HEK293 (cell line): ENCODE measurements around the gene RIT1.
A peak's percentile ranks its signal among the peaks of the same experiment; 100 is the strongest.

Source experiments
- GFI1B ChIP-seq: fragments of 450-650 bp; formaldehyde crosslinking; IDR thresholded peaks from 2 replicates; pipeline ENCODE4 v1.5.1; 2016; ENCODE audit warnings: missing biosample characterization, missing genetic modification characterization
- HOXC10 ChIP-seq: sonication (generic); formaldehyde crosslinking; IDR thresholded peaks from 2 replicates; pipeline ENCODE4 v1.8.1; 2023; ENCODE audit warnings: mild to moderate bottlenecking, missing genetic modification reagents
- MEIS1 ChIP-seq: sonication (generic); formaldehyde crosslinking; IDR thresholded peaks from 2 replicates; pipeline ENCODE4 v1.8.1; 2022; ENCODE audit warnings: missing genetic modification reagents, mild to moderate bottlenecking, borderline replicate concordance
- SETDB1 ChIP-seq: IDR thresholded peaks from one replicate; pipeline ENCODE4 v1.6.1; 2017; ENCODE audit warnings: mild to moderate bottlenecking, low read length, moderate library complexity, mixed read lengths; ENCODE audit not compliant: insufficient read length
- SP2 ChIP-seq: fragments of 450-650 bp; formaldehyde crosslinking; IDR thresholded peaks from 2 replicates; pipeline ENCODE4 v1.5.1; 2016; ENCODE audit warnings: missing biosample characterization, missing genetic modification characterization
- TRIM28 ChIP-seq: IDR thresholded peaks from 2 replicates; pipeline ENCODE4 v1.6.1; 2011; ENCODE audit warnings: low read length, control low read depth, borderline replicate concordance
- ZBTB7A ChIP-seq: fragments of 450-650 bp; formaldehyde crosslinking; IDR thresholded peaks from 2 replicates; pipeline ENCODE4 v1.5.1; 2016; ENCODE audit warnings: low read depth, missing biosample characterization, missing genetic modification characterization
- ZEB2 ChIP-seq: fragments of 450-650 bp; formaldehyde crosslinking; IDR thresholded peaks from 2 replicates; pipeline ENCODE4 v1.5.1; 2016; ENCODE audit warnings: missing biosample characterization, missing genetic modification characterization
- ZIC2 ChIP-seq: fragments of 450-650 bp; formaldehyde crosslinking; IDR thresholded peaks from 2 replicates; pipeline ENCODE4 v1.5.1; 2016; ENCODE audit warnings: missing biosample characterization, missing genetic modification characterization
- ZNF112 ChIP-seq: fragments of 450-650 bp; formaldehyde crosslinking; IDR thresholded peaks from 2 replicates; pipeline ENCODE4 v1.5.0; 2017; ENCODE audit warnings: missing biosample characterization, missing genetic modification characterization
- ZNF19 ChIP-seq: fragments of 450-650 bp; formaldehyde crosslinking; IDR thresholded peaks from 2 replicates; pipeline ENCODE4; 2016; ENCODE audit warnings: missing biosample characterization, missing genetic modification characterization, low read depth
- ZNF214 ChIP-seq: fragments of 450-650 bp; formaldehyde crosslinking; IDR thresholded peaks from 2 replicates; pipeline ENCODE4 v1.5.1; 2017; ENCODE audit warnings: missing biosample characterization, mild to moderate bottlenecking, missing genetic modification characterization, borderline replicate concordance
- ZNF248 ChIP-seq: fragments of 450-650 bp; formaldehyde crosslinking; IDR thresholded peaks from 2 replicates; pipeline ENCODE4 v1.5.1; 2017; ENCODE audit warnings: missing biosample characterization, missing genetic modification characterization
- ZNF274 ChIP-seq, 2 experiments: fragments of 200-500 bp in 1 of 2; fragments of 450-650 bp in 1 of 2; sonication (Bioruptor generic) in 1 of 2; formaldehyde crosslinking in 1 of 2; IDR thresholded peaks; 2 replicates each; pipeline versions ENCODE4 v1.5.1 to v1.6.1; 2014 to 2016; ENCODE audit warnings: borderline replicate concordance in 1 of 2, inconsistent platforms in 1 of 2, low read length in 1 of 2, missing biosample characterization in 1 of 2, missing genetic modification characterization in 1 of 2
- ZNF292 ChIP-seq: fragments of 450-650 bp; formaldehyde crosslinking; IDR thresholded peaks from 2 replicates; pipeline ENCODE4 v1.5.1; 2016; ENCODE audit warnings: low read depth, missing biosample characterization, missing genetic modification characterization, borderline replicate concordance
- ZNF335 ChIP-seq: fragments of 450-650 bp; formaldehyde crosslinking; conservative IDR thresholded peaks from 2 replicates; pipeline ENCODE4 v1.5.1; 2016; ENCODE audit warnings: missing biosample characterization, missing genetic modification characterization
- ZNF350 ChIP-seq: fragments of 450-650 bp; formaldehyde crosslinking; IDR thresholded peaks from 2 replicates; pipeline ENCODE4 v1.5.0; 2017; ENCODE audit warnings: missing biosample characterization, mild to moderate bottlenecking, missing genetic modification characterization
- ZNF391 ChIP-seq: fragments of 450-650 bp; formaldehyde crosslinking; IDR thresholded peaks from 2 replicates; pipeline ENCODE4 v1.5.1; 2016; ENCODE audit warnings: low read depth, missing biosample characterization, missing genetic modification characterization, borderline replicate concordance
- ZNF423 ChIP-seq: fragments of 450-650 bp; formaldehyde crosslinking; IDR thresholded peaks from 2 replicates; pipeline ENCODE4 v1.5.1; 2016; ENCODE audit warnings: missing biosample characterization, missing genetic modification characterization
- ZNF473 ChIP-seq: fragments of 450-650 bp; formaldehyde crosslinking; IDR thresholded peaks from 2 replicates; pipeline ENCODE4 v1.5.1; 2017; ENCODE audit warnings: missing biosample characterization, missing genetic modification characterization
- ZNF701 ChIP-seq: fragments of 450-650 bp; formaldehyde crosslinking; IDR thresholded peaks from 2 replicates; pipeline ENCODE4 v1.5.1; 2016; ENCODE audit warnings: missing biosample characterization, missing genetic modification characterization
- ZNF76 ChIP-seq: fragments of 450-650 bp; formaldehyde crosslinking; IDR thresholded peaks from 2 replicates; pipeline ENCODE4; 2016; ENCODE audit warnings: low read depth, missing biosample characterization, missing genetic modification characterization, borderline replicate concordance
- ZNF777 ChIP-seq: fragments of 450-650 bp; formaldehyde crosslinking; IDR thresholded peaks from 2 replicates; pipeline ENCODE4 v1.5.1; 2017; ENCODE audit warnings: missing biosample characterization, missing genetic modification characterization, borderline replicate concordance
- ZNF843 ChIP-seq: fragments of 450-650 bp; formaldehyde crosslinking; IDR thresholded peaks from 2 replicates; pipeline ENCODE4 v1.5.1; 2016; ENCODE audit warnings: missing biosample characterization, missing genetic modification characterization
- ZSCAN30 ChIP-seq: fragments of 450-650 bp; IDR thresholded peaks from 2 replicates; pipeline ENCODE4 v1.5.1; 2018; ENCODE audit warnings: missing biosample characterization, mild to moderate bottlenecking, missing genetic modification characterization, moderate library complexity
- TF ChIP-seq, protein P1 (sequence below): fragments of 450-650 bp; formaldehyde crosslinking; IDR thresholded peaks from 2 replicates; pipeline ENCODE4 v1.5.1; 2017; ENCODE audit warnings: missing biosample characterization, missing genetic modification characterization
- TF ChIP-seq, protein P2 (sequence below): fragments of 450-650 bp; formaldehyde crosslinking; conservative IDR thresholded peaks from 2 replicates; pipeline ENCODE4 v1.5.1; 2016; ENCODE audit warnings: low read depth, missing biosample characterization, missing genetic modification characterization
- TF ChIP-seq, protein P3 (sequence below): fragments of 450-650 bp; formaldehyde crosslinking; IDR thresholded peaks from 2 replicates; pipeline ENCODE4 v1.5.1; 2016; ENCODE audit warnings: missing biosample characterization, missing genetic modification characterization
- TF ChIP-seq, protein P4 (sequence below): fragments of 450-650 bp; formaldehyde crosslinking; IDR thresholded peaks from 2 replicates; pipeline ENCODE4 v1.5.1; 2016; ENCODE audit warnings: missing biosample characterization, missing genetic modification characterization, low read depth
- TF ChIP-seq, protein P5 (sequence below): fragments of 450-650 bp; formaldehyde crosslinking; IDR thresholded peaks from 2 replicates; pipeline ENCODE4 v1.5.1; 2016; ENCODE audit warnings: missing biosample characterization, missing genetic modification characterization

The RIT1 gene

DNA sequence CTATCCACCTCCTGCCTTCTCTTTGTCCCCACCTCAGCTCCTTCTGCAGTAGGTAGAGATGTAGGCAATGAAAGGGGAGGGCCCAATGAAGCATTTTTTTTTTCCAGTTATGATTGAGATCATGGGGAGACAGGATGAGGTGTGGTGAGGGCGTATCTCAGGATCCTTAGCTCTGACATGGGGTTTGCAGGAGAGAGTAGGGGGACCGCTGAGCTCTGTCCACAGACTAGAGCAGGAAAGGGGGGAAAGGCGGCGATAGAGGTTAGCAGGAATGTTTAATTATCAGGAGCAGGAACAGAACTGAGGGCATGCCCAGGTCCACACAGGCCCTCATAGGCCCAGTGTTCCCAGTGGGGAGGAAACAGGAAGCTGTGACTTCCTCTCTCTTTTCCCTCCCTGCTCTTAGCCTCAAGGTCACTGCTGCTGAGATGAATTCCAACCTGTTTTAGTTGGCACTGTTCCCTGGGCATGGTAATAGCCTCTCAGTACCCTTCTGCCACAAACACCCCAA lies 29.4 kb upstream of the RIT1 start (continued):
- TF ChIP-seq ZNF777 (tag by site-specific recombination) (no peak), ZNF701 (peak; percentile 20; the same call in 1 of the 2 replicates), SP2 (tag by site-specific recombination) (peak; percentile 73), ZNF292 (tag by site-specific recombination) (no peak), ZNF423 (tag by site-specific recombination) (no peak), GFI1B (no peak), HOXC10 (CRISPR knock-in tag) (no peak), ZNF76 (no peak), ZNF350 (tag by site-specific recombination) (no peak), ZSCAN30 (tag by site-specific recombination) (no peak), ZNF335 (tag by site-specific recombination) (peak; percentile 83), TRIM28 (no peak), ZNF274 (IDR thresholded peaks at IDR 0.05; ENCODE audit: low read length) (no peak), ZNF274 (tag by site-specific recombination; IDR thresholded peaks at IDR 0.05; ENCODE audit: borderline replicate concordance) (no peak), SETDB1 (no peak), ZNF391 (tag by site-specific recombination) (no peak), MEIS1 (CRISPR knock-in tag) (no peak), ZNF112 (tag by site-specific recombination) (no peak), ZIC2 (tag by site-specific recombination) (peak; percentile 77), ZNF843 (peak; percentile 28; the same call in 1 of the 2 replicates), ZNF19 (tag by site-specific recombination) (no peak), ZNF473 (tag by site-specific recombination) (no peak), ZBTB7A (tag by site-specific recombination) (no peak), ZNF248 (tag by site-specific recombination) (no peak), ZEB2 (tag by site-specific recombination) (no peak; the same call in 1 of the 2 replicates), ZNF214 (tag by site-specific recombination) (no peak)
- TF ChIP-seq, protein P1, sequence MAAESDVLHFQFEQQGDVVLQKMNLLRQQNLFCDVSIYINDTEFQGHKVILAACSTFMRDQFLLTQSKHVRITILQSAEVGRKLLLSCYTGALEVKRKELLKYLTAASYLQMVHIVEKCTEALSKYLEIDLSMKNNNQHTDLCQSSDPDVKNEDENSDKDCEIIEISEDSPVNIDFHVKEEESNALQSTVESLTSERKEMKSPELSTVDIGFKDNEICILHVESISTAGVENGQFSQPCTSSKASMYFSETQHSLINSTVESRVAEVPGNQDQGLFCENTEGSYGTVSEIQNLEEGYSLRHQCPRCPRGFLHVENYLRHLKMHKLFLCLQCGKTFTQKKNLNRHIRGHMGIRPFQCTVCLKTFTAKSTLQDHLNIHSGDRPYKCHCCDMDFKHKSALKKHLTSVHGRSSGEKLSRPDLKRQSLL (tag by site-specific recombination), result 0 out of 2 replicates have a peak, but pooled peaks have one; percentile 13
- TF ChIP-seq, protein P2, sequence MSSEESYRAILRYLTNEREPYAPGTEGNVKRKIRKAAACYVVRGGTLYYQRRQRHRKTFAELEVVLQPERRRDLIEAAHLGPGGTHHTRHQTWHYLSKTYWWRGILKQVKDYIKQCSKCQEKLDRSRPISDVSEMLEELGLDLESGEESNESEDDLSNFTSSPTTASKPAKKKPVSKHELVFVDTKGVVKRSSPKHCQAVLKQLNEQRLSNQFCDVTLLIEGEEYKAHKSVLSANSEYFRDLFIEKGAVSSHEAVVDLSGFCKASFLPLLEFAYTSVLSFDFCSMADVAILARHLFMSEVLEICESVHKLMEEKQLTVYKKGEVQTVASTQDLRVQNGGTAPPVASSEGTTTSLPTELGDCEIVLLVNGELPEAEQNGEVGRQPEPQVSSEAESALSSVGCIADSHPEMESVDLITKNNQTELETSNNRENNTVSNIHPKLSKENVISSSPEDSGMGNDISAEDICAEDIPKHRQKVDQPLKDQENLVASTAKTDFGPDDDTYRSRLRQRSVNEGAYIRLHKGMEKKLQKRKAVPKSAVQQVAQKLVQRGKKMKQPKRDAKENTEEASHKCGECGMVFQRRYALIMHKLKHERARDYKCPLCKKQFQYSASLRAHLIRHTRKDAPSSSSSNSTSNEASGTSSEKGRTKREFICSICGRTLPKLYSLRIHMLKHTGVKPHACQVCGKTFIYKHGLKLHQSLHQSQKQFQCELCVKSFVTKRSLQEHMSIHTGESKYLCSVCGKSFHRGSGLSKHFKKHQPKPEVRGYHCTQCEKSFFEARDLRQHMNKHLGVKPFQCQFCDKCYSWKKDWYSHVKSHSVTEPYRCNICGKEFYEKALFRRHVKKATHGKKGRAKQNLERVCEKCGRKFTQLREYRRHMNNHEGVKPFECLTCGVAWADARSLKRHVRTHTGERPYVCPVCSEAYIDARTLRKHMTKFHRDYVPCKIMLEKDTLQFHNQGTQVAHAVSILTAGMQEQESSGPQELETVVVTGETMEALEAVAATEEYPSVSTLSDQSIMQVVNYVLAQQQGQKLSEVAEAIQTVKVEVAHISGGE, result peak; percentile 63
- TF ChIP-seq, protein P3, sequence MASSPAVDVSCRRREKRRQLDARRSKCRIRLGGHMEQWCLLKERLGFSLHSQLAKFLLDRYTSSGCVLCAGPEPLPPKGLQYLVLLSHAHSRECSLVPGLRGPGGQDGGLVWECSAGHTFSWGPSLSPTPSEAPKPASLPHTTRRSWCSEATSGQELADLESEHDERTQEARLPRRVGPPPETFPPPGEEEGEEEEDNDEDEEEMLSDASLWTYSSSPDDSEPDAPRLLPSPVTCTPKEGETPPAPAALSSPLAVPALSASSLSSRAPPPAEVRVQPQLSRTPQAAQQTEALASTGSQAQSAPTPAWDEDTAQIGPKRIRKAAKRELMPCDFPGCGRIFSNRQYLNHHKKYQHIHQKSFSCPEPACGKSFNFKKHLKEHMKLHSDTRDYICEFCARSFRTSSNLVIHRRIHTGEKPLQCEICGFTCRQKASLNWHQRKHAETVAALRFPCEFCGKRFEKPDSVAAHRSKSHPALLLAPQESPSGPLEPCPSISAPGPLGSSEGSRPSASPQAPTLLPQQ, result peak; percentile 48; the same call in 1 of the 2 replicates
- TF ChIP-seq, protein P4, sequence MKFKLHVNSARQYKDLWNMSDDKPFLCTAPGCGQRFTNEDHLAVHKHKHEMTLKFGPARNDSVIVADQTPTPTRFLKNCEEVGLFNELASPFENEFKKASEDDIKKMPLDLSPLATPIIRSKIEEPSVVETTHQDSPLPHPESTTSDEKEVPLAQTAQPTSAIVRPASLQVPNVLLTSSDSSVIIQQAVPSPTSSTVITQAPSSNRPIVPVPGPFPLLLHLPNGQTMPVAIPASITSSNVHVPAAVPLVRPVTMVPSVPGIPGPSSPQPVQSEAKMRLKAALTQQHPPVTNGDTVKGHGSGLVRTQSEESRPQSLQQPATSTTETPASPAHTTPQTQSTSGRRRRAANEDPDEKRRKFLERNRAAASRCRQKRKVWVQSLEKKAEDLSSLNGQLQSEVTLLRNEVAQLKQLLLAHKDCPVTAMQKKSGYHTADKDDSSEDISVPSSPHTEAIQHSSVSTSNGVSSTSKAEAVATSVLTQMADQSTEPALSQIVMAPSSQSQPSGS, result no peak
- TF ChIP-seq, protein P5, sequence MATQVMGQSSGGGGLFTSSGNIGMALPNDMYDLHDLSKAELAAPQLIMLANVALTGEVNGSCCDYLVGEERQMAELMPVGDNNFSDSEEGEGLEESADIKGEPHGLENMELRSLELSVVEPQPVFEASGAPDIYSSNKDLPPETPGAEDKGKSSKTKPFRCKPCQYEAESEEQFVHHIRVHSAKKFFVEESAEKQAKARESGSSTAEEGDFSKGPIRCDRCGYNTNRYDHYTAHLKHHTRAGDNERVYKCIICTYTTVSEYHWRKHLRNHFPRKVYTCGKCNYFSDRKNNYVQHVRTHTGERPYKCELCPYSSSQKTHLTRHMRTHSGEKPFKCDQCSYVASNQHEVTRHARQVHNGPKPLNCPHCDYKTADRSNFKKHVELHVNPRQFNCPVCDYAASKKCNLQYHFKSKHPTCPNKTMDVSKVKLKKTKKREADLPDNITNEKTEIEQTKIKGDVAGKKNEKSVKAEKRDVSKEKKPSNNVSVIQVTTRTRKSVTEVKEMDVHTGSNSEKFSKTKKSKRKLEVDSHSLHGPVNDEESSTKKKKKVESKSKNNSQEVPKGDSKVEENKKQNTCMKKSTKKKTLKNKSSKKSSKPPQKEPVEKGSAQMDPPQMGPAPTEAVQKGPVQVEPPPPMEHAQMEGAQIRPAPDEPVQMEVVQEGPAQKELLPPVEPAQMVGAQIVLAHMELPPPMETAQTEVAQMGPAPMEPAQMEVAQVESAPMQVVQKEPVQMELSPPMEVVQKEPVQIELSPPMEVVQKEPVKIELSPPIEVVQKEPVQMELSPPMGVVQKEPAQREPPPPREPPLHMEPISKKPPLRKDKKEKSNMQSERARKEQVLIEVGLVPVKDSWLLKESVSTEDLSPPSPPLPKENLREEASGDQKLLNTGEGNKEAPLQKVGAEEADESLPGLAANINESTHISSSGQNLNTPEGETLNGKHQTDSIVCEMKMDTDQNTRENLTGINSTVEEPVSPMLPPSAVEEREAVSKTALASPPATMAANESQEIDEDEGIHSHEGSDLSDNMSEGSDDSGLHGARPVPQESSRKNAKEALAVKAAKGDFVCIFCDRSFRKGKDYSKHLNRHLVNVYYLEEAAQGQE (tag by site-specific recombination), result no peak
